Muscle layer of duodenum (tissue), 2 donors: ENCODE data around the gene GNAI2.
"Not testable (repeated sequence)": the region's sequence is repeated elsewhere in the genome, so short reads cannot be mapped to it uniquely, and the experiment has no call there.

Experiments used
- H3K27ac ChIP-seq: one replicate; pipeline ENCODE4 v1.7.0; 2013; ENCODE audit warnings: mild to moderate bottlenecking, low read length
- H3K27me3 ChIP-seq: one replicate; pipeline ENCODE4 v1.7.0; 2013; ENCODE audit warnings: low read depth, mild to moderate bottlenecking, control low read depth, low read length
- H3K36me3 ChIP-seq, 2 donors: one replicate each; pipeline ENCODE4 v1.7.0; 2013; ENCODE audit warnings: low read length in 2 of 2, control low read depth in 1 of 2, mild to moderate bottlenecking in 1 of 2; ENCODE audit not compliant: insufficient read depth in 2 of 2, control insufficient read depth in 1 of 2
- H3K4me1 ChIP-seq, 2 donors: one replicate each; pipeline ENCODE4 v1.7.0; 2013; ENCODE audit warnings: low read length in 2 of 2, mild to moderate bottlenecking in 2 of 2, control low read depth in 1 of 2, moderate library complexity in 1 of 2; ENCODE audit not compliant: insufficient read depth in 2 of 2, control insufficient read depth in 1 of 2
- H3K4me3 ChIP-seq, 2 donors: one replicate each; pipeline ENCODE4 v1.7.0; 2013; ENCODE audit warnings: low read length in 2 of 2, low read depth in 1 of 2, mild to moderate bottlenecking in 1 of 2
- H3K9me3 ChIP-seq, 2 donors: one replicate each; pipeline ENCODE4 v1.7.0; 2013; ENCODE audit warnings: low read length in 2 of 2, control low read depth in 1 of 2, mild to moderate bottlenecking in 1 of 2; ENCODE audit not compliant: control insufficient read depth in 1 of 2
- donor health status: healthy.

The GNAI2 gene

DNA sequence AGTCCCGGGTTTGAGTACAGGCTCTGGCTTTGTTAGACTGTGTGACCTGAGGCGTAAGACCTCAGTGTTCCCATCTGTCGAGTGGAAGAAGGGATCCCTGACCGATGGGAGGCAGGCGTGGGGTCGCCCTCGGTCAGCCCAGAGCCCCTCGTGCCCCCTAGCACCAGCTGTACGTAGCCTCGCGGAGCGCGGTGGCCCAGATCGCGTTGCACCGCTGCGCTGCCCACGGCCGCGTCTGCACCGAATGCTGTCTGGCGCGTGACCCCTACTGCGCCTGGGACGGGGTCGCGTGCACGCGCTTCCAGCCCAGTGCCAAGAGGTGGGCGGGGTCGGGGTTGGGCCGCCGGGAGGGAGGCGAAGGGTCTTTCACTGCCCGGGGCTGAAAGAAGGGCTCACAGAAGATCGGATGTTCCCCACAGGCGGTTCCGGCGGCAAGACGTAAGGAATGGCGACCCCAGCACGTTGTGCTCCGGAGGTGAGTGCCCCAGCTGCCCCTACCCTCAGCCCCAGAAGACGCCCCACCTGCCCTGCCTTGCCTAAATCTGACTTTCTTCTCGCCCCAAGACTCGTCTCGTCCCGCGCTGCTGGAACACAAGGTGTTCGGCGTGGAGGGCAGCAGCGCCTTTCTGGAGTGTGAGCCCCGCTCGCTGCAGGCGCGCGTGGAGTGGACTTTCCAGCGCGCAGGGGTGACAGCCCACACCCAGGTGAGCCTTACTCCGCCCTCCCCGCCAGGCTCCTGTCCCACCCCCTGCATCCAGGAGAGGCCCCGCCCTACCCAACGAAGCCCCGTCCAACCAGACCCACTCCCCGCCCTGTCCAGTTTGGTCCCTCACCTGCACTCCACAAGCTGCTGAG is 39.4 kb downstream of the GNAI2 start:
- no peak overlapping the region for H3K27ac ChIP-seq

GRCh38 chr3:50275996-50276761 is 40.2 kb downstream of the GNAI2 start:
- Histone ChIP-seq H3K27me3 (peaks cover 4% of the 10 kb centered on the region), H3K4me1 (peaks cover 5 to 38% of the 10 kb centered on the region in 2 donors), H3K36me3 (peaks cover 0 to 3% of the 10 kb centered on the region in 2 donors), H3K9me3 (no peaks in the 10 kb centered on the region), H3K4me3 (no peak overlapping the region), H3K27ac (no peak overlapping the region)

More for the DNA sequence above, 39.4 kb downstream of the GNAI2 start:
- H3K4me3 ChIP-seq: no peak overlapping the region
- H3K27me3 ChIP-seq: peaks cover 4% of the 10 kb centered on the region
- peaks cover 0 to 3% of the 10 kb centered on the region in 2 donors for H3K36me3 ChIP-seq
- peaks cover 5 to 38% of the 10 kb centered on the region in 2 donors for H3K4me1 ChIP-seq
- H3K9me3 ChIP-seq: no peaks in the 10 kb centered on the region

DNA sequence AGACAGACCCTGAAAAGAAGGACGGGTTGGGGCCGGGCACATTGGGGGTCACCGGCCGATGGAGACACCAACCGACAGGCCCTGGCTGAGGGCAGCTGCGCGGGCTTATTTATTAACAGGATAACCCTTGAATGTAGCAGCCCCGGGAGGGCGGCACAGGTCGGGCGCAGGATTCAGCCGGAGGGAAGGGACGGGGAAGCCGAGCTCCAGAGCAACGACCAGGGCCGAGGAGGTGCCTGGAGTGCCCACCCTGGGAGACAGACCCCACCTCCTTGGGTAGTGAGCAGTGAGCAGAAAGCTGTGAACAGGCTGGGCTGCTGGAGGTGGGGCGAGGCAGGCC is 40.7 kb downstream of the GNAI2 start:
- Histone ChIP-seq H3K36me3 (peaks cover 0 to 3% of the 10 kb centered on the region in 2 donors), H3K9me3 (no peaks in the 10 kb centered on the region), H3K4me3 (no peak overlapping the region), H3K4me1 (peaks cover under 1 to 38% of the 10 kb centered on the region in 2 donors), H3K27ac (no peak overlapping the region), H3K27me3 (peaks cover 4% of the 10 kb centered on the region)

- H3K27me3 ChIP-seq: peaks cover 4% of the 10 kb centered on the region
- peaks cover 0 to 3% of the 10 kb centered on the region in 2 donors for H3K36me3 ChIP-seq
- H3K4me1 ChIP-seq: peaks cover 0 to 33% of the 10 kb centered on the region in 2 donors
- H3K4me3 ChIP-seq: no peak overlapping the region
- H3K27ac ChIP-seq: no peak overlapping the region
- H3K9me3 ChIP-seq: no peaks in the 10 kb centered on the region
Observed at GRCh38 chr3:50278123-50278879, 42.3 kb downstream of the GNAI2 start.

DNA sequence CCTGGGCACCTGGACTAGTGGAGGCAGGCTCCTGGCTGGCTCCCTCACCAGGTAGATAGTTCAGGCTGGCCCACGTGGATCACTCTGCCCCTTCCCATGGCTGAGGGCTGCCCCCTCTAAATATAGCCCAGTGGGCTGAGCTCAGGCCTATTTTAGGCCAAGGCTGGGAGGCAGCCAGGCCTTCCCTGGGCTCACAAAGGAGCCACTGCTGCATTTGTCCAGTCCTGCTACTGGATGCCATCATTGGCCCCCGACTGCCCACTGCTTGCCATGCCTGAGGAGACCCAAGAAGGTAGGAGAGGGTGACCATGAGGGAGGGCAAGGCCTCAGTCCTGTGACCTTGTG is 42.8 kb downstream of the GNAI2 start, which contains the start of gene LSMEM2:
Gene LSMEM2, plus strand, starts transcription at position 208 of the 345 bp plus-strand sequence. Its CDS starts 27 bp downstream, at position 235.
- Histone ChIP-seq H3K4me3 (no peak within 1 kb of the TSS), H3K36me3 (peaks cover 0 to 3% of the 10 kb centered on the region in 2 donors), H3K4me1 (peaks cover 0 to 28% of the 10 kb centered on the region in 2 donors), H3K27me3 (peaks cover 4% of the 10 kb centered on the region), H3K27ac (no peak within 1 kb of the TSS), H3K9me3 (no peaks in the 10 kb centered on the region)

- Histone ChIP-seq H3K27ac (no peak overlapping the region), H3K4me3 (no peak overlapping the region), H3K9me3 (no peaks in the 10 kb centered on the region), H3K27me3 (peaks cover 4% of the 10 kb centered on the region), H3K36me3 (peaks cover 0 to 3% of the 10 kb centered on the region in 2 donors), H3K4me1 (peaks cover 0 to 23% of the 10 kb centered on the region in 2 donors)
Observed at GRCh38 chr3:50279255-50280016, 43.4 kb downstream of the GNAI2 start.

- H3K36me3 ChIP-seq: peaks cover 23 to 29% of the 10 kb centered on the region in 2 donors
- not testable (repeated sequence) for H3K4me3 ChIP-seq, H3K27me3 ChIP-seq, H3K4me1 ChIP-seq, H3K27ac ChIP-seq, H3K9me3 ChIP-seq
Observed at GRCh38 chr3:50284121-50284520, 48.1 kb downstream of the GNAI2 start.

DNA sequence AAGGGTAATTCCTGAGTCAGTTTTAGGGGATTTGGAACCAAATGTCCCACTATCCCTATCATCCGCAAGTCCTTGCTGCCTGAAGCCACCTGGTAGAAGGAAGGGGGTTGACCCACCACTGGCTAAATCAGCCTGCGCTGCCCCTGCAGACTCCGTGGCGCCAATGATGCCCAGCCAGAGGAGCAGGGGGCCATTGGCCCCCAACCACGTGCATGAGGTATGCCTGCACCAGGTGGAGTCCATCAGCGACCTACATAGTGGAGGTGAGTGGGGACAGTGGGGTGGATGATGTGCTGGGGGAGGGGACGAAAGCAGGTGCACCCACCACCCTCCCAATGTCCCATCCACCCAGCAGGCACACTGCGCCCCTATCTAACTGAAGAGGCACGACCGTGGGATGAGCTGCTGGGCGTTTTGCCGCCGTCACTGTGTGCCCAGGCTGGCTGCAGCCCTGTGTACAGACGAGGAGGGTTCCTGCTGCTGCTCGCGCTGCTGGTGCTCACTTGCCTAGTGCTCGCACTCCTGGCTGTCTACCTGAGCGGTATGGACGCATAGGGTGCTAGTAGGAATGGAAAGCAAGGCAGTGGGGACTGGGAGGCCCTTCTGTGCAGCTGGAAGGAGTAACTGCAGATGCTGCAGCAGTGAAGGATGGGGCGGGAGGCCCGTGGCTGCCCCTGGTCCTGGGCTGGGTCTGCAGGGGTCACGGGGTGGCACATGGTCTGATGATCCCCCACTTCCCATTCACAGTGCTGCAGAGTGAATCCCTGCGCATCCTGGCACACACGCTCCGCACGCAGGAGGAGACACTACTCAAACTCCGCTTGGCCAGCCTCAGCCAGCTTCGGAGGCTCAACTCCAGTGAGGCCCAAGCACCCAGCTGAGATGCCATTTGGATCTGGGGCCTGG is 50.6 kb downstream of the GNAI2 start:
- H3K4me1 ChIP-seq: peaks cover 0 to 12% of the 10 kb centered on the region in 2 donors
- peaks cover 32 to 43% of the 10 kb centered on the region in 2 donors for H3K36me3 ChIP-seq
- no peaks in the 10 kb centered on the region for H3K27me3 ChIP-seq
- H3K9me3 ChIP-seq: no peaks in the 10 kb centered on the region
- H3K4me3 ChIP-seq: no peak overlapping the region
- H3K27ac ChIP-seq: no peak overlapping the region

GRCh38 chr3:50287262-50287661 is 51.3 kb downstream of the GNAI2 start:
- Histone ChIP-seq H3K27ac (no peak overlapping the region), H3K4me3 (no peak overlapping the region), H3K9me3 (no peaks in the 10 kb centered on the region), H3K27me3 (no peaks in the 10 kb centered on the region), H3K36me3 (peaks cover 32 to 43% of the 10 kb centered on the region in 2 donors), H3K4me1 (peaks cover 0 to 14% of the 10 kb centered on the region in 2 donors)
